ENCODE results near the gene SDE2. TPM values are rescaled to one million over a fixed set of nuclear protein-coding genes. Genes with fewer than 3 reads are reported as not detected.

Gene SDE2
- total RNA-seq, 4 donors from 2014 or later: 19.7 to 37.2 (median 26.5) TPM

GRCh38 chr1:225944387-225944786 is 54.8 kb downstream of the SDE2 start:
- H3K27ac ChIP-seq: no peak overlapping the region

GRCh38 chr1:225943582-225943981 is 55.6 kb downstream of the SDE2 start:
- DNase-seq (ENCODE audit: low spot score in 2 of 2): no peak
- H3K36me3 ChIP-seq: no peaks in the 10 kb centered on the region
- no peak overlapping the region for H3K4me3 ChIP-seq
- TF ChIP-seq EP300 (IDR thresholded peaks at IDR 0.05) (no peak), POLR2A (IDR thresholded peaks at IDR 0.05) (no peak), POLR2AphosphoS5 (IDR thresholded peaks at IDR 0.05) (no peak), CTCF (IDR thresholded peaks at IDR 0.05) (no peak)
- peaks cover 19% of the 10 kb centered on the region for H3K4me1 ChIP-seq
- WGBS: 89% methylated on average over 4 of the region's 4 CpGs
- no peak overlapping the region for H3K27ac ChIP-seq
- H3K27me3 ChIP-seq: no peaks in the 10 kb centered on the region
- H3K9me3 ChIP-seq: no peaks in the 10 kb centered on the region

More at GRCh38 chr1:225944387-225944786, 54.8 kb downstream of the SDE2 start:
- Histone ChIP-seq H3K36me3 (no peaks in the 10 kb centered on the region), H3K27me3 (no peaks in the 10 kb centered on the region), H3K4me1 (peaks cover 19% of the 10 kb centered on the region), H3K9me3 (no peaks in the 10 kb centered on the region), H3K4me3 (no peak overlapping the region)
- TF ChIP-seq POLR2A (IDR thresholded peaks at IDR 0.05): no peak
- TF ChIP-seq EP300 (IDR thresholded peaks at IDR 0.05): no peak
- no peak for TF ChIP-seq CTCF (IDR thresholded peaks at IDR 0.05)
- TF ChIP-seq POLR2AphosphoS5 (IDR thresholded peaks at IDR 0.05): no peak
- no peak for DNase-seq (ENCODE audit: low spot score in 2 of 2)
- WGBS: 88% methylated on average over 2 of the region's 2 CpGs

- Histone ChIP-seq H3K36me3 (no peaks in the 10 kb centered on the region), H3K9me3 (no peaks in the 10 kb centered on the region), H3K4me1 (peaks cover 19% of the 10 kb centered on the region), H3K27me3 (no peaks in the 10 kb centered on the region), H3K27ac (no peak overlapping the region), H3K4me3 (no peak overlapping the region)
- 62% methylated on average over 7 of the region's 7 CpGs for WGBS
- TF ChIP-seq POLR2AphosphoS5 (IDR thresholded peaks at IDR 0.05) (no peak), CTCF (IDR thresholded peaks at IDR 0.05) (no peak), POLR2A (IDR thresholded peaks at IDR 0.05) (no peak), EP300 (IDR thresholded peaks at IDR 0.05) (no peak)
- no peak for DNase-seq (ENCODE audit: low spot score in 2 of 2)
Observed at GRCh38 chr1:225942574-225942973, 56.6 kb downstream of the SDE2 start.

GRCh38 chr1:225941942-225942222 is 57.3 kb downstream of the SDE2 start:
- no peak overlapping the region for H3K27ac ChIP-seq
- WGBS: 46% methylated on average over 1 of the region's 1 CpG

More at GRCh38 chr1:225941942-225942222, 57.3 kb downstream of the SDE2 start:
- Histone ChIP-seq H3K9me3 (no peaks in the 10 kb centered on the region), H3K4me3 (no peak overlapping the region), H3K27me3 (no peaks in the 10 kb centered on the region), H3K4me1 (peaks cover 19% of the 10 kb centered on the region), H3K36me3 (no peaks in the 10 kb centered on the region)
- no peak for TF ChIP-seq EP300 (IDR thresholded peaks at IDR 0.05)
- TF ChIP-seq POLR2A (IDR thresholded peaks at IDR 0.05): no peak
- no peak for TF ChIP-seq POLR2AphosphoS5 (IDR thresholded peaks at IDR 0.05)
- no peak for TF ChIP-seq CTCF (IDR thresholded peaks at IDR 0.05)
- DNase-seq (ENCODE audit: low spot score in 2 of 2): no peak
